HCT116 (cell line): Measurements from ENCODE around the gene GPR6. TPM values are rescaled to one million over a fixed set of nuclear protein-coding genes. Genes with fewer than 3 reads are reported as not detected.

Experiments used
- ATAC-seq: fragments of 200-7000 bp; cut with Tn5 transposase; 2 replicates; pipeline ENCODE4 v1.9.1; 2020; ENCODE audit warnings: mild to moderate bottlenecking, moderate library complexity
- BruUV-seq: library from RNA; stranded (reverse); fragments of 400-500 nt; replicated peaks from 2 replicates; lab custom pipeline; 2021; lab: Mats Ljungman, UMichigan
- CTCF ChIA-PET: fragments of 300-600 bp; sonication (Branson Sonifier 250); formaldehyde crosslinking; loops from one replicate; lab custom pipeline; 2021; ENCODE audit warnings: antibody characterized with exemption; lab: Charles Lee
- POLR2A ChIA-PET: fragments of 300-600, 350-600 bp; sonication (Branson Sonifier 250); formaldehyde crosslinking; loops from one replicate; lab custom pipeline; 2021; ENCODE audit warnings: antibody characterized with exemption; lab: Charles Lee
- RAD21 ChIA-PET, 2 experiments: fragments of 300-600 bp; sonication (Branson Sonifier 250); formaldehyde crosslinking; loops; one replicate each; lab custom pipeline; 2023; ENCODE audit warnings: low total read pairs in 2 of 2; ENCODE audit not compliant: uncharacterized antibody in 2 of 2, unreplicated experiment in 2 of 2, low non-redundant PET in 1 of 2; lab: Charles Lee
- DNase-seq: peaks from one replicate; pipeline ENCODE4 v3.0.0-alpha.2; 2010; ENCODE audit warnings: low read depth, low spot score
- H2AFZ ChIP-seq: fragments of 200-600 bp; shearing (Covaris generic), sonication (generic); 2 replicates; pipeline ENCODE4 v1.6.1; 2017; ENCODE audit warnings: low read depth, mixed run types, mixed read lengths, antibody characterized with exemption, low read length; ENCODE audit not compliant: poor library complexity, severe bottlenecking
- H3K27ac ChIP-seq: 2 replicates; pipeline ENCODE4 v1.5.1; 2012; ENCODE audit warnings: low read depth, low read length
- H3K27me3 ChIP-seq: fragments of 200-600 bp; sonication (generic); 2 replicates; pipeline ENCODE4 v1.6.1; 2016; ENCODE audit warnings: mixed run types, low read length, mixed read lengths; ENCODE audit not compliant: insufficient read depth
- H3K36me3 ChIP-seq, 2 experiments: fragments of 200-500 bp in 1 of 2; fragments of 200-600 bp in 1 of 2; sonication (Bioruptor generic) in 1 of 2; sonication (generic) in 1 of 2; 2 replicates each; pipeline versions ENCODE4 v1.5.1 to v1.6.1; 2014 to 2016; ENCODE audit warnings: low read length in 2 of 2, inconsistent platforms in 1 of 2, mixed read lengths in 1 of 2, mixed run types in 1 of 2; ENCODE audit not compliant: insufficient read depth in 2 of 2, control insufficient read depth in 1 of 2
- H3K4me1 ChIP-seq, 2 experiments: fragments of 200-600 bp in 1 of 2; sonication (generic) in 1 of 2; 2 replicates each; pipeline versions ENCODE4 v1.5.1 to v1.6.1; 2012 to 2017; ENCODE audit warnings: low read length in 2 of 2, inconsistent platforms in 1 of 2, mild to moderate bottlenecking in 1 of 2, mixed read lengths in 1 of 2, mixed run types in 1 of 2, moderate library complexity in 1 of 2; ENCODE audit not compliant: insufficient read depth in 2 of 2, control insufficient read depth in 1 of 2
- H3K4me2 ChIP-seq: fragments of 200-600 bp; sonication (generic); 2 replicates; pipeline ENCODE4 v1.6.1; 2017; ENCODE audit warnings: mixed run types, low read length, mixed read lengths
- H3K4me3 ChIP-seq, 2 experiments: fragments of 200-600 bp in 1 of 2; sonication (generic) in 1 of 2; replicated peaks in 1 of 2; 2 replicates each; pipeline ENCODE4 v1.5.1; 2011 to 2016; ENCODE audit warnings: low read length in 2 of 2, control low read depth in 1 of 2, low read depth in 1 of 2, mild to moderate bottlenecking in 1 of 2, mixed read lengths in 1 of 2, mixed run types in 1 of 2
- H3K79me2 ChIP-seq: fragments of 200-600 bp; sonication (generic); 2 replicates; pipeline ENCODE4 v1.6.1; 2017; ENCODE audit warnings: mild to moderate bottlenecking, mixed run types, low read length, moderate library complexity, mixed read lengths; ENCODE audit not compliant: insufficient read depth
- H3K9ac ChIP-seq: fragments of 200-600 bp; sonication (generic); 2 replicates; pipeline ENCODE4 v1.6.1; 2016; ENCODE audit warnings: low read length, mixed read lengths
- H3K9me2 ChIP-seq: fragments of 200-600 bp; sonication (generic), shearing (Covaris generic); 2 replicates; pipeline ENCODE4 v1.6.1; 2017; ENCODE audit warnings: mixed run types, mild to moderate bottlenecking, moderate library complexity; ENCODE audit not compliant: insufficient read depth
- H3K9me3 ChIP-seq, 2 experiments: fragments of 200-500 bp in 1 of 2; fragments of 200-600 bp in 1 of 2; sonication (Bioruptor generic) in 1 of 2; sonication (generic) in 1 of 2; 2 replicates each; pipeline ENCODE4 v1.6.1; 2014 to 2017; ENCODE audit warnings: low read length in 2 of 2, mixed read lengths in 2 of 2, inconsistent platforms in 1 of 2, low read depth in 1 of 2, mild to moderate bottlenecking in 1 of 2, mixed run types in 1 of 2, moderate library complexity in 1 of 2; ENCODE audit not compliant: control insufficient read depth in 1 of 2, insufficient read depth in 1 of 2
- H4K20me1 ChIP-seq: fragments of 200-600 bp; sonication (generic), shearing (Covaris generic); 2 replicates; pipeline ENCODE4 v1.6.1; 2017; ENCODE audit warnings: mixed run types, mild to moderate bottlenecking, moderate library complexity; ENCODE audit not compliant: insufficient read depth
- CEBPB ChIP-seq: IDR thresholded peaks from 2 replicates; pipeline ENCODE4 v1.6.1; 2012; ENCODE audit warnings: low read depth
- ELF1 ChIP-seq: IDR thresholded peaks from 2 replicates; pipeline ENCODE4 v1.6.1; 2012; ENCODE audit warnings: low read depth, borderline replicate concordance
- EZH2 ChIP-seq: fragments of 200-600 bp; sonication (generic); IDR thresholded peaks from 2 replicates; pipeline ENCODE4 v1.6.1; 2017; ENCODE audit warnings: antibody characterized with exemption, mixed run types
- FOSL1 ChIP-seq: IDR thresholded peaks from 2 replicates; pipeline ENCODE4 v1.6.1; 2012; ENCODE audit warnings: low read depth
- JUND ChIP-seq: IDR thresholded peaks from 2 replicates; pipeline ENCODE4 v1.6.1; 2012
- POLR2A ChIP-seq: IDR thresholded peaks from 2 replicates; pipeline ENCODE4 v1.7.0; 2011; ENCODE audit warnings: borderline replicate concordance; ENCODE audit not compliant: insufficient read depth, insufficient read length; ENCODE audit errors: extremely low read depth
- RAD21 ChIP-seq: IDR thresholded peaks from 2 replicates; pipeline ENCODE4 v1.6.1; 2012; ENCODE audit warnings: low read depth, mild to moderate bottlenecking
- REST ChIP-seq: IDR thresholded peaks from 2 replicates; pipeline ENCODE4 v1.6.1; 2012; ENCODE audit warnings: low read depth
- SP1 ChIP-seq: IDR thresholded peaks from 2 replicates; pipeline ENCODE4 v1.6.1; 2012; ENCODE audit warnings: low read depth
- SRF ChIP-seq: IDR thresholded peaks from 2 replicates; pipeline ENCODE4 v1.6.1; 2012; ENCODE audit warnings: low read depth
- TCF7L2 ChIP-seq: IDR thresholded peaks from 2 replicates; pipeline ENCODE4 v1.7.0; 2011; ENCODE audit warnings: borderline replicate concordance, inconsistent platforms; ENCODE audit not compliant: insufficient read depth, insufficient read length; ENCODE audit errors: extremely low read depth
- YY1 ChIP-seq: IDR thresholded peaks from 2 replicates; pipeline ENCODE4 v1.6.1; 2011; ENCODE audit warnings: low read length, low read depth, moderate library complexity, mild to moderate bottlenecking; ENCODE audit not compliant: insufficient replicate concordance; ENCODE audit errors: extremely low read depth
- ZFX ChIP-seq: fragments of 450-650 bp; IDR thresholded peaks from 2 replicates; pipeline ENCODE4 v1.6.1; 2017
- ZNF274 ChIP-seq: fragments of 200-500 bp; sonication (Bioruptor generic); IDR thresholded peaks from 2 replicates; pipeline ENCODE4 v1.6.1; 2014; ENCODE audit warnings: mild to moderate bottlenecking, low read depth, low read length, inconsistent platforms
- intact Hi-C: fragments of 100-400 bp; cut with micrococcal nuclease; formaldehyde crosslinking; loops from 2 replicates; pipeline ENCODE4 v1.10.0; 2022
- total RNA-seq: library from RNA; stranded (reverse); gene quantifications from one replicate; pipeline ENCODE4 v1.2.1, GENCODE V29; 2021; ENCODE audit not compliant: unreplicated experiment
- TF ChIP-seq, protein P1 (sequence below), 3 experiments: fragments of 200-600 bp in 1 of 3; sonication (generic) in 1 of 3; IDR thresholded peaks in 2 of 3; conservative IDR thresholded peaks in 1 of 3; 2 replicates each; pipeline ENCODE4 v1.5.1; 2012 to 2017; ENCODE audit warnings: low read depth in 2 of 3, low read length in 2 of 3, antibody characterized with exemption in 1 of 3, borderline replicate concordance in 1 of 3, control low read depth in 1 of 3, mild to moderate bottlenecking in 1 of 3, mixed read lengths in 1 of 3, mixed run types in 1 of 3, moderate library complexity in 1 of 3; ENCODE audit not compliant: insufficient read depth in 1 of 3
- TF ChIP-seq, protein P2 (sequence below): IDR thresholded peaks from 2 replicates; pipeline ENCODE4 v1.6.1; 2012
- TF ChIP-seq, protein P3 (sequence below): IDR thresholded peaks from 2 replicates; pipeline ENCODE4 v1.6.1; 2012

The GPR6 gene
- total RNA-seq, 1 experiment from 2014 or later = not detected

GRCh38 chr6:110002676-110003075, 24.6 kb downstream of the GPR6 start:
- no peaks in the 10 kb centered on the region for H4K20me1 ChIP-seq
- RAD21 ChIA-PET = no interaction called here
- DNase-seq = no peak
- no peaks in the 10 kb centered on the region for H3K9me2 ChIP-seq
- H3K4me1 ChIP-seq = no peaks in the 10 kb centered on the region
- 0 out of 2 replicates have a peak, but pooled peaks cover 9% of the 10 kb centered on the region for H3K27me3 ChIP-seq
- H3K4me2 ChIP-seq = no peak overlapping the region
- no peak overlapping the region for H3K4me3 ChIP-seq
- H3K79me2 ChIP-seq = no peaks in the 10 kb centered on the region
- H3K36me3 ChIP-seq = no peaks in the 10 kb centered on the region
- intact Hi-C loops = no loop called here
- H2AFZ ChIP-seq = no peak overlapping the region
- BruUV-seq = no TSS peak
- CTCF ChIA-PET = no interaction called here
- TF ChIP-seq, protein P1, sequence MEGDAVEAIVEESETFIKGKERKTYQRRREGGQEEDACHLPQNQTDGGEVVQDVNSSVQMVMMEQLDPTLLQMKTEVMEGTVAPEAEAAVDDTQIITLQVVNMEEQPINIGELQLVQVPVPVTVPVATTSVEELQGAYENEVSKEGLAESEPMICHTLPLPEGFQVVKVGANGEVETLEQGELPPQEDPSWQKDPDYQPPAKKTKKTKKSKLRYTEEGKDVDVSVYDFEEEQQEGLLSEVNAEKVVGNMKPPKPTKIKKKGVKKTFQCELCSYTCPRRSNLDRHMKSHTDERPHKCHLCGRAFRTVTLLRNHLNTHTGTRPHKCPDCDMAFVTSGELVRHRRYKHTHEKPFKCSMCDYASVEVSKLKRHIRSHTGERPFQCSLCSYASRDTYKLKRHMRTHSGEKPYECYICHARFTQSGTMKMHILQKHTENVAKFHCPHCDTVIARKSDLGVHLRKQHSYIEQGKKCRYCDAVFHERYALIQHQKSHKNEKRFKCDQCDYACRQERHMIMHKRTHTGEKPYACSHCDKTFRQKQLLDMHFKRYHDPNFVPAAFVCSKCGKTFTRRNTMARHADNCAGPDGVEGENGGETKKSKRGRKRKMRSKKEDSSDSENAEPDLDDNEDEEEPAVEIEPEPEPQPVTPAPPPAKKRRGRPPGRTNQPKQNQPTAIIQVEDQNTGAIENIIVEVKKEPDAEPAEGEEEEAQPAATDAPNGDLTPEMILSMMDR (IDR thresholded peaks at IDR 0.05 in 2 of 3, conservative IDR thresholded peaks at IDR 0.05 in 1 of 3; ENCODE audit: borderline replicate concordance in 1 of 3, insufficient read depth in 1 of 3, low read depth in 2 of 3, low read length in 2 of 3) = no peak
- no peak for TF ChIP-seq RAD21
- TF ChIP-seq ZFX = no peak
- no peak for TF ChIP-seq EZH2
- TF ChIP-seq SRF = no peak
- TF ChIP-seq, all 23 proteins: peak for 0
- H3K9me3 ChIP-seq = no peaks in the 10 kb centered on the region
- no peak overlapping the region for H3K27ac ChIP-seq
- POLR2A ChIA-PET = no interaction called here
- ATAC-seq = no peak
- H3K9ac ChIP-seq = no peak overlapping the region

DNA sequence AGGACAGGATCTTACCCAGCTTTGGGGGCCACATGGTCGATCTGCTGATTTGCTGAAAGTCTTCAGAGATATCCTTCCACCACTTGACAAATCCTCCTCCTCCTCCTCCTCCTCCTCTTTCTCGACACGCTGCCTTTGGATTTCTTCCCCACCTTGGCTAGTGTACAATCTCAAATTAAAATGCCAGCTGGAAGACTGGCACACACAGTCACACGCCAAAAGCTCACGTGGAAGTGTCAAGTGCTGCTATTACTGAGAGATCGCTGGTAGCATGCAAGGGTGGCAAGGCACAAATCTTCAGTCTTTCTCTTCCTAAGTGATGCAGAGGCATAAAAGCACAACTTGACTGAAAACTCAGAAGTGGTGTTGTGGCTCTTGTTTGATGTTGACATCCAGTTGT, 35.3 kb downstream of the GPR6 start:
- H3K27me3 ChIP-seq = no peaks in the 10 kb centered on the region
- CTCF ChIA-PET = no interaction called here
- BruUV-seq = no TSS peak
- no peaks in the 10 kb centered on the region for H3K9me2 ChIP-seq
- peaks cover 0 to 5% of the 10 kb centered on the region in 2 experiments; a peak in 1 of 4 replicates for H3K4me1 ChIP-seq
- no peak overlapping the region for H2AFZ ChIP-seq
- H3K9ac ChIP-seq = no peak overlapping the region
- no peaks in the 10 kb centered on the region for H3K36me3 ChIP-seq
- H4K20me1 ChIP-seq = no peaks in the 10 kb centered on the region
- H3K9me3 ChIP-seq = no peaks in the 10 kb centered on the region
- DNase-seq = no peak
- H3K4me3 ChIP-seq = no peak overlapping the region
- intact Hi-C loops = no loop called here
- no peaks in the 10 kb centered on the region for H3K79me2 ChIP-seq
- no peak overlapping the region for H3K27ac ChIP-seq
- ATAC-seq = no peak
- POLR2A ChIA-PET = no interaction called here
- RAD21 ChIA-PET = no interaction called here
- no peak overlapping the region for H3K4me2 ChIP-seq
- TF ChIP-seq, protein P2, sequence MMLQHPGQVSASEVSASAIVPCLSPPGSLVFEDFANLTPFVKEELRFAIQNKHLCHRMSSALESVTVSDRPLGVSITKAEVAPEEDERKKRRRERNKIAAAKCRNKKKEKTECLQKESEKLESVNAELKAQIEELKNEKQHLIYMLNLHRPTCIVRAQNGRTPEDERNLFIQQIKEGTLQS = no peak
- TF ChIP-seq TCF7L2 = no peak
- TF ChIP-seq POLR2A = no peak
- TF ChIP-seq, protein P3, sequence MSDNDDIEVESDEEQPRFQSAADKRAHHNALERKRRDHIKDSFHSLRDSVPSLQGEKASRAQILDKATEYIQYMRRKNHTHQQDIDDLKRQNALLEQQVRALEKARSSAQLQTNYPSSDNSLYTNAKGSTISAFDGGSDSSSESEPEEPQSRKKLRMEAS = no peak
- no peak for TF ChIP-seq YY1
- TF ChIP-seq JUND = no peak
- TF ChIP-seq RAD21 = no peak
- no peak for TF ChIP-seq FOSL1
- TF ChIP-seq ZNF274 = no peak
- TF ChIP-seq CEBPB = no peak
- no peak for TF ChIP-seq ELF1
- TF ChIP-seq SP1 = no peak
- TF ChIP-seq REST = no peak
